Measurements from ENCODE around the gene PAPPA2. TPM values are rescaled to one million over a fixed set of nuclear protein-coding genes. Genes with fewer than 3 reads are reported as not detected.

The PAPPA2 gene
- total and polyA plus RNA-seq, 2 of the 4 experiments (the other 2 are of a cell fraction), result 0.10 to 0.18 TPM

GRCh38 chr1:176736015-176736414 is 273.0 kb downstream of the PAPPA2 start:
- no peak overlapping the region for H3K56ac ChIP-seq (ENCODE audit: extremely low read depth, insufficient read depth, low read length)
- H3K27me3 ChIP-seq (ENCODE audit: control insufficient read depth, insufficient read depth, low read length), result no peaks in the 10 kb centered on the region
- in situ Hi-C loops (cut with MboI; ENCODE audit: low sequenced_read_pairs) (no loop called here), dilution Hi-C loops (cut with HindIII; ENCODE audit: low sequenced_read_pairs, unreplicated experiment) (no loop called here), intact Hi-C loops (cut with micrococcal nuclease) (no loop called here)
- H4K20me1 ChIP-seq (ENCODE audit: insufficient read depth, low read length), result no peaks in the 10 kb centered on the region
- H3K79me1 ChIP-seq (ENCODE audit: low read depth in 1 of 2, low read length in 2 of 2), result no peaks in the 10 kb centered on the region
- CTCF ChIA-PET, result interaction anchor here (0.6 to 0.7 kb wide), 2 partner anchors 180 to 696 kb away, joined by 3 read pairs; no protein-coding TSS in a partner anchor
- H2BK120ac ChIP-seq (ENCODE audit: low read depth, low read length), result no peak overlapping the region
- H2BK15ac ChIP-seq (ENCODE audit: low read depth, low read length), result no peak overlapping the region
- no peak overlapping the region for H3K4me2 ChIP-seq (ENCODE audit: low read depth, low read length)
- no peak overlapping the region for H3K4me3 ChIP-seq (ENCODE audit: insufficient read depth, low read depth, low read length)
- no peak overlapping the region for H3K18ac ChIP-seq (ENCODE audit: low read depth, low read length)
- TF ChIP-seq RAD21 (IDR thresholded peaks at IDR 0.05; ENCODE audit: low read length) (no peak), MAFK (IDR thresholded peaks at IDR 0.05; ENCODE audit: low read depth, low read length) (no peak), BHLHE40 (IDR thresholded peaks at IDR 0.05; ENCODE audit: low read depth, low read length) (no peak), USF2 (IDR thresholded peaks at IDR 0.05; ENCODE audit: low read depth, low read length) (no peak), CTCF (conservative IDR thresholded peaks at IDR 0.05; ENCODE audit: low read depth, low read length) (no peak), RFX5 (IDR thresholded peaks at IDR 0.05; ENCODE audit: low read depth, low read length) (no peak), CHD1 (IDR thresholded peaks at IDR 0.05; ENCODE audit: low read depth, low read length) (no peak), MAZ (IDR thresholded peaks at IDR 0.05; ENCODE audit: borderline replicate concordance, low read depth, low read length) (no peak), MXI1 (IDR thresholded peaks at IDR 0.05; ENCODE audit: borderline replicate concordance, low read depth, low read length) (no peak), ELK1 (IDR thresholded peaks at IDR 0.05; ENCODE audit: borderline replicate concordance, low read depth, low read length) (no peak), POLR2A (IDR thresholded peaks at IDR 0.05; ENCODE audit: low read depth, low read length) (no peak), FOS (IDR thresholded peaks at IDR 0.05; ENCODE audit: low read depth, low read length) (no peak), RCOR1 (IDR thresholded peaks at IDR 0.05; ENCODE audit: insufficient replicate concordance, low read length) (no peak), CEBPB (IDR thresholded peaks at IDR 0.05; ENCODE audit: low read depth, low read length) (no peak), NFE2L2 (IDR thresholded peaks at IDR 0.05; ENCODE audit: low read depth, low read length) (no peak)
- DNase-seq (no peak), ATAC-seq (ENCODE audit: low read depth) (no peak)
- no peak overlapping the region for H2AFZ ChIP-seq (replicated peaks; ENCODE audit: low read length, poor library complexity)
- H2BK5ac ChIP-seq (ENCODE audit: low read depth, low read length, poor library complexity, severe bottlenecking), result no peak overlapping the region
- no peak overlapping the region for H3K4ac ChIP-seq (ENCODE audit: low read depth, low read length)
- no peak overlapping the region for H3K9ac ChIP-seq (ENCODE audit: low read depth, low read length)
- no peaks in the 10 kb centered on the region for H3K4me1 ChIP-seq (ENCODE audit: control insufficient read depth, insufficient read depth, low read length)
- H2AK9ac ChIP-seq (replicated peaks; ENCODE audit: low read depth, low read length, poor library complexity), result no peak overlapping the region
- H4K8ac ChIP-seq (ENCODE audit: low read depth in 2 of 2, low read length in 2 of 2), result no peak overlapping the region
- no peak overlapping the region for H2AK5ac ChIP-seq (ENCODE audit: low read depth, low read length)
- no peak overlapping the region for H3K14ac ChIP-seq (replicated peaks; ENCODE audit: low read depth, low read length)
- H4K5ac ChIP-seq (ENCODE audit: low read depth, low read length), result no peak overlapping the region
- no peak overlapping the region for H2BK20ac ChIP-seq (ENCODE audit: low read depth, low read length)
- no TSS peak for BruUV-seq (replicated peaks)
- no peak overlapping the region for H3K27ac ChIP-seq (ENCODE audit: insufficient read depth, low read length)
- no peak overlapping the region for H4K91ac ChIP-seq (ENCODE audit: insufficient read depth, low read depth, low read length)
- H3K23ac ChIP-seq (ENCODE audit: low read depth, low read length), result no peak overlapping the region
- H3K9me3 ChIP-seq (ENCODE audit: control insufficient read depth, insufficient read depth, low read length), result no peaks in the 10 kb centered on the region
- POLR2A ChIA-PET (ENCODE audit: unreplicated experiment), result no interaction called here
- no peaks in the 10 kb centered on the region for H3K9me1 ChIP-seq (ENCODE audit: insufficient read depth, low read length)
- H3K36me3 ChIP-seq (ENCODE audit: control insufficient read depth, insufficient read depth, low read length), result no peaks in the 10 kb centered on the region
